Upper lobe of left lung (tissue), 6 donors: Measurements from ENCODE around the gene AGBL4. TPM values are rescaled to one million over a fixed set of nuclear protein-coding genes. Genes with fewer than 3 reads are reported as not detected.

ENCODE experiments used
- ATAC-seq, 2 donors: fragments of 200-7000 bp; cut with Tn5 transposase; one replicate each; pipeline ENCODE4 v1.9.1; 2022; ENCODE audit warnings: mild to moderate bottlenecking in 2 of 2, moderate library complexity in 2 of 2; ENCODE audit not compliant: low FRiP score in 2 of 2
- DNase-seq, 2 donors: peaks; one replicate each; pipeline ENCODE4 v3.0.0-alpha.2; 2019 to 2020
- H3K27ac ChIP-seq, 4 donors: fragments of 200-600 bp; sonication (generic); one replicate each; pipeline ENCODE4 v1.5.1; 2016 to 2019
- H3K27me3 ChIP-seq, 4 donors: fragments of 200-600 bp; sonication (generic); one replicate each; pipeline ENCODE4 v1.5.1; 2017 to 2019
- H3K36me3 ChIP-seq, 4 donors: fragments of 200-600 bp; sonication (generic); one replicate each; pipeline ENCODE4 v1.5.1; 2016 to 2019
- H3K4me1 ChIP-seq, 4 donors: fragments of 200-600 bp; sonication (generic); one replicate each; pipeline ENCODE4 v1.5.1; 2018 to 2019
- H3K4me3 ChIP-seq, 4 donors: fragments of 200-600 bp; sonication (generic); one replicate each; pipeline ENCODE4 v1.5.1; 2017 to 2019; ENCODE audit warnings: mild to moderate bottlenecking in 2 of 4, moderate library complexity in 1 of 4
- H3K9me3 ChIP-seq, 4 donors: fragments of 200-600 bp; sonication (generic); one replicate each; pipeline ENCODE4 v1.5.1; 2018 to 2019
- CTCF ChIP-seq, 6 experiments: fragments of 450-650 bp in 4 of 6; fragments of 200-600 bp in 2 of 6; sonication (generic) in 2 of 6; IDR thresholded peaks; one replicate each; pipeline ENCODE4 v1.5.1; 2016 to 2019; ENCODE audit warnings: antibody characterized with exemption in 6 of 6
- EP300 ChIP-seq, 4 donors: sonication (generic); formaldehyde crosslinking; IDR thresholded peaks; one replicate each; pipeline ENCODE4 v1.5.1; 2017; ENCODE audit warnings: antibody characterized with exemption in 4 of 4, control low read depth in 2 of 4
- POLR2A ChIP-seq, 4 donors: fragments of 450-650 bp; IDR thresholded peaks; one replicate each; pipeline ENCODE4 v1.5.1; 2016 to 2017; ENCODE audit warnings: antibody characterized with exemption in 4 of 4, mild to moderate bottlenecking in 2 of 4
- POLR2AphosphoS5 ChIP-seq, 2 donors: sonication (generic); formaldehyde crosslinking; IDR thresholded peaks; one replicate each; pipeline ENCODE4 v1.5.1; 2017; ENCODE audit warnings: antibody characterized with exemption in 2 of 2
- WGBS, 2 donors: methylation state at CpG; one replicate each; pipeline ENCODE4 v1.1.5; 2017 to 2018; 5-methylcytosine and 5-hydroxymethylcytosine counted together
- total RNA-seq, 6 donors: library from RNA; depleted of rRNA in 4 of 6; stranded (reverse); fragments of >200 nt in 4 of 6; gene quantifications; one replicate each; pipeline versions ENCODE4 v1.1.0 to v1.2.1, GENCODE V29; 2016 to 2021
- donor health status: DM: no; HTN: no; CAD: no; lungs with moderate emphysema.
- donor health status: DM: no; HTN: yes; CAD: no; lungs with severe emphysema.

The AGBL4 gene
- total RNA-seq, 6 donors from 2014 or later: 0.57 to 10.5 (median 1.5) TPM

GRCh38 chr1:48882020-48882419, 1141.7 kb downstream of the AGBL4 start:
- Histone ChIP-seq H3K4me1 (no peaks in the 10 kb centered on the region), H3K27me3 (no peaks in the 10 kb centered on the region), H3K9me3 (no peaks in the 10 kb centered on the region), H3K36me3 (no peaks in the 10 kb centered on the region), H3K27ac (no peak overlapping the region), H3K4me3 (no peak overlapping the region)
- ATAC-seq (no peak), DNase-seq (no peak)
- no peak for TF ChIP-seq CTCF (IDR thresholded peaks at IDR 0.05)

GRCh38 chr1:48878191-48878940, 1145.4 kb downstream of the AGBL4 start:
- no peak for TF ChIP-seq POLR2AphosphoS5 (IDR thresholded peaks at IDR 0.05)
- no peak for TF ChIP-seq POLR2A (IDR thresholded peaks at IDR 0.05)
- TF ChIP-seq CTCF (IDR thresholded peaks at IDR 0.05): no peak
- no peak for TF ChIP-seq EP300 (IDR thresholded peaks at IDR 0.05)
- Histone ChIP-seq H3K27me3 (no peaks in the 10 kb centered on the region), H3K36me3 (no peaks in the 10 kb centered on the region), H3K4me1 (no peaks in the 10 kb centered on the region), H3K9me3 (no peaks in the 10 kb centered on the region), H3K27ac (no peak overlapping the region), H3K4me3 (no peak overlapping the region)
- WGBS, 2 donors: 47 to 57% methylated on average over 6 of the region's 6 CpGs
- DNase-seq: no peak
- no peak for ATAC-seq

- Histone ChIP-seq H3K9me3 (no peaks in the 10 kb centered on the region), H3K36me3 (no peaks in the 10 kb centered on the region), H3K4me1 (no peaks in the 10 kb centered on the region), H3K27ac (no peak overlapping the region), H3K4me3 (no peak overlapping the region), H3K27me3 (no peaks in the 10 kb centered on the region)
- DNase-seq: no peak
- no peak for ATAC-seq
- WGBS, 2 donors: 76 to 88% methylated on average over 2 of the region's 2 CpGs
- TF ChIP-seq EP300 (IDR thresholded peaks at IDR 0.05) (no peak), POLR2A (IDR thresholded peaks at IDR 0.05) (no peak), CTCF (IDR thresholded peaks at IDR 0.05) (no peak), POLR2AphosphoS5 (IDR thresholded peaks at IDR 0.05) (no peak)
Observed at GRCh38 chr1:48876330-48876785, 1147.4 kb downstream of the AGBL4 start.

DNA sequence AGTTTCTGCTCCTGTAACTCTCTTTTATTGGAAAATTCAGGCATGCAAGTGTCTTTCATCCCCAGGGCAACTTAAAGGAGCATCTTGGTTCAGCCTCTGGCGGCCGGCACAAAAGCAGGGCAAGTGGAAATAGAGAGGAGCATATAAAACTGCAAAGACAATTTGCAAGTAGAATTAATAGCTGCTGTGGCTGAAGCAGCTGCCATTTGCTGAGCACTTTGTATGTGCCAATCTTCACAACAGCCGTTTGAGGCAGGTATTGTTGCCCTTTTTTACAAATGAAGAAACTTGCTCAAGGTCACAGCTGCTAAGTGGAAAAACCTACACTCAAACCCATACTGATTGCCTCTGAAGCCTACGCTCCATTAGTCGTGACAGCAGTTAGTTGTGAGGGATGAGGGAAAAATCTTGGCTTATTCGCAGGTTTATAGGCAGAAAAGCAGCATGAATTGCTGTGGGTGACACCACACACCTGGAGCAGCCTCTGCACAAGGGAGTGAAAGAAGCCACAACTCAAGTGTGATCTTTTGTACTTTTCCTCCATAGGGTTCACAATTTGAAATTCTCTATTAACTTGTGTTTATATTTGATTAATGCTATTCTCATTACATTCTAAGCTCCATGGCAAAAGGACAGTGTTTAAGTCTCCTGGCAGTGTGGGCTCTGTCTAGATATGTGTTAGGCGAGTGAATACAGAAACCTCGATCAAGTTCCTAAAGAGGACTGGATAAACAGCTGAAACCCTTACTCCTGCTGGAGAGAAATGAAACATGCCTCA, 1148.0 kb downstream of the AGBL4 start:
- 67 to 69% methylated on average over 8 of the region's 8 CpGs for WGBS, 2 donors
- no peaks in the 10 kb centered on the region for H3K27me3 ChIP-seq
- H3K36me3 ChIP-seq: no peaks in the 10 kb centered on the region
- H3K4me3 ChIP-seq: no peak overlapping the region
- TF ChIP-seq POLR2A (IDR thresholded peaks at IDR 0.05): no peak
- no peak for TF ChIP-seq POLR2AphosphoS5 (IDR thresholded peaks at IDR 0.05)
- TF ChIP-seq CTCF (IDR thresholded peaks at IDR 0.05): no peak
- TF ChIP-seq EP300 (IDR thresholded peaks at IDR 0.05): no peak
- no peak overlapping the region for H3K27ac ChIP-seq
- H3K9me3 ChIP-seq: no peaks in the 10 kb centered on the region
- H3K4me1 ChIP-seq: no peaks in the 10 kb centered on the region
- ATAC-seq: no peak
- no peak for DNase-seq
